Measurements from ENCODE around the gene ANKRD39. TPM values are rescaled to one million over a fixed set of nuclear protein-coding genes. Genes with fewer than 3 reads are reported as not detected.

Gene ANKRD39
- total and polyA plus RNA-seq, 2 of the 8 experiments (the other 6 are each of a cell fraction or from before 2014, with no cell fraction given): 18.5 to 21.3 TPM

GRCh38 chr2:96843538-96844268 lies 14.1 kb downstream of the ANKRD39 start, which contains the start of gene ANKRD23:
ANKRD23 (minus strand) TSS chr2:96844021; CDS start chr2:96843992, 29 bp downstream.
- Histone ChIP-seq H2BK120ac (replicated peaks; ENCODE audit: low read depth, low read length) (no peak within 1 kb of the TSS), H3K27me3 (replicated peaks in 1 of 4; ENCODE audit: control insufficient read depth in 3 of 4, extremely low read depth in 1 of 4, insufficient read depth in 3 of 4, low read length in 3 of 4) (no peaks in the 10 kb centered on the region), H3K79me1 (ENCODE audit: low read depth, low read length) (peaks cover 4% of the 10 kb centered on the region; the same call in 1 of the 2 replicates), H3K23ac (ENCODE audit: insufficient read length) (no peak within 1 kb of the TSS), H3K4me3 (ENCODE audit: extremely low read depth in 1 of 4, insufficient read depth in 2 of 4, low read depth in 3 of 4, low read length in 4 of 4) (no peak within 1 kb of the TSS), H4K8ac (ENCODE audit: extremely low read depth, insufficient read depth, low read length) (no peak within 1 kb of the TSS), H3K9ac (replicated peaks in 1 of 4; ENCODE audit: extremely low read depth in 1 of 4, low read depth in 3 of 4, low read length in 3 of 4) (no peak within 1 kb of the TSS), H3K36me3 (ENCODE audit: control insufficient read depth in 2 of 4, insufficient read depth in 4 of 4, low read length in 3 of 4) (peaks cover 2 to 15% (median 3%) of the 10 kb centered on the region in 4 experiments; a peak in 5 of 8 replicates), H3K27ac (ENCODE audit: low read depth, low read length) (no peak within 1 kb of the TSS), H3K4me1 (replicated peaks in 1 of 4; ENCODE audit: control insufficient read depth in 3 of 4, insufficient read depth in 4 of 4, low read length in 3 of 4) (peaks cover 0 to 3% (median 0%) of the 10 kb centered on the region in 4 experiments; a peak in 1 of 7 replicates), H3K4me2 (ENCODE audit: insufficient read depth in 1 of 2, low read depth in 2 of 2, low read length in 2 of 2) (no peak within 1 kb of the TSS), H3K79me2 (ENCODE audit: control insufficient read depth in 1 of 2, insufficient read depth in 2 of 2, low read length in 2 of 2) (no peaks in the 10 kb centered on the region), H4K91ac (replicated peaks; ENCODE audit: insufficient read length, low read length) (no peak within 1 kb of the TSS), H2BK12ac (ENCODE audit: low read depth, low read length) (no peak within 1 kb of the TSS), H3K4ac (replicated peaks; ENCODE audit: insufficient read length, low read depth, low read length) (no peak within 1 kb of the TSS), H3K14ac (ENCODE audit: insufficient read length) (no peak within 1 kb of the TSS), H4K20me1 (replicated peaks in 1 of 2; ENCODE audit: control insufficient read depth in 1 of 2, insufficient read depth in 2 of 2, low read length in 2 of 2) (peaks cover 3 to 7% of the 10 kb centered on the region in 2 experiments), H2BK20ac (ENCODE audit: low read length) (no peak within 1 kb of the TSS), H3K18ac (ENCODE audit: extremely low read depth, low read length) (no peak within 1 kb of the TSS), H2AK5ac (ENCODE audit: low read depth, low read length) (no peak within 1 kb of the TSS), H3K23me2 (ENCODE audit: low read depth, low read length) (no peaks in the 10 kb centered on the region), H2AFZ (ENCODE audit: low read length) (no peak within 1 kb of the TSS), H3K56ac (replicated peaks; ENCODE audit: insufficient read length, low read depth, low read length) (no peak within 1 kb of the TSS), H4K5ac (ENCODE audit: insufficient read length, low read depth, low read length) (no peak within 1 kb of the TSS), H2BK5ac (ENCODE audit: low read depth, low read length) (no peak within 1 kb of the TSS), H2BK15ac (ENCODE audit: low read length) (no peak within 1 kb of the TSS), H3K9me3 (ENCODE audit: insufficient read depth in 2 of 2, low read depth in 1 of 2, low read length in 1 of 2) (no peaks in the 10 kb centered on the region)
- ChIA-PET CTCF (ENCODE audit: partially characterized antibody) (interaction anchor here (0.6 to 2.3 kb wide), 7 partner anchors 11 to 107 kb away, joined by 3 to 10 read pairs (median 3); no protein-coding TSS in a partner anchor), POLR2A (ENCODE audit: partially characterized antibody) (interaction anchor here (0.8 to 6.9 kb wide), 7 partner anchors 7 to 30 kb away, joined by 3 to 39 read pairs (median 8); partner anchors contain the start of gene ANKRD39)
- TF ChIP-seq POU5F1 (IDR thresholded peaks at IDR 0.05; ENCODE audit: low read depth, low read length): no peak
- TF ChIP-seq SP4 (IDR thresholded peaks at IDR 0.05; ENCODE audit: low read length): no peak
- FAIRE-seq (no peak), DNase-seq (ENCODE audit: low read depth in 1 of 2, low spot score in 2 of 2) (no peak)
- 92% methylated on average over 13 of the region's 14 CpGs; no CpG with 5 or more reads in 1 of the 2 experiments for WGBS, 2 experiments (ENCODE audit: extremely low coverage in 1 of 2, insufficient coverage in 1 of 2, insufficient read length in 1 of 2, insufficient replicate concordance in 2 of 2, low coverage in 1 of 2, low lambda C conversion rate in 2 of 2, missing lambda C conversion rate in 1 of 2)

Measured in H1 (cell line).